ENCODE results near the gene PTK7.

DNA sequence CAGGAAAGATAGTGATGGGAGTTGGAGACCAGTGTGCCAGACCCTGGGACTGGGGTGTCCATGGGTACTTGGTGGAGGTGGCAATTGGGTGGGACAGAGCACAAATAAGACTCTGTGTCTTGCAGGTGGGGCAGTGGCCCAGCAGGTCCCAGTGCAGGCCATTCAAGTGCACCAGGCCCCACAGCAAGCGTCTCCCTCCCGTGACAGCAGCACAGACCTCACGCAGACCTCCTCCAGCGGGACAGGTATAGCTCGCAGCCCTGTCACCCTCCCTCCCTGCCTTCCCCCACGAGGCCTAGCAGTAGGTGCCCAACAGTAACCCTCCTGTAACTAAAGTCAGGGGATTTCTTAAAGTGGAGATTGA lies 100.3 kb downstream of the PTK7 start:
- no peak for TF ChIP-seq EZH2 (IDR thresholded peaks at IDR 0.05; ENCODE audit: borderline replicate concordance)
- TF ChIP-seq CTCF (IDR thresholded peaks at IDR 0.05; ENCODE audit: poor library complexity): no peak
- no peak for TF ChIP-seq EZH2phosphoT487 (IDR thresholded peaks at IDR 0.05; ENCODE audit: low read depth, severe bottlenecking, unreplicated experiment)

Measured in hepatocyte (in vitro differentiated cells).